ENCODE measurements around the gene FDXR.

The FDXR gene

DNA sequence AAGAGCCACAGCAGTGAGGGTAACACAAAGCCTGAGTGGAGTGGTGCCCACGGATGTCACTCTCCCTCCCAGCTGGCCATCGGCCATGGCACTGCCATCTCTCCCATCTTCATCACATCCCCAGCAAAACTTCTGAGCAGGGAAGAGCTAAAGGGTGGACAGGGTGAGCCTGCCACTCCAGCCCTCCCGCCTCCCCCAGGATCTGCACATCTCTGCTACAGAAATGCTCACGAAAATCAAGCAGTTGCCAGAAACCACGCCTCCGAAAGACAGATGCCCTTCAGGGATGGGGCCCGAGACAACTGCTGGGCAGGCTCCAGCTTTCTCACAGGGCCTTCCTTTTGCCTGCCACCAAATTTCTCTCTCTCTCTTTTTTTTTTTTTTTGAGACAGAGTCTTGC, 16.7 kb downstream of the FDXR start:
- no peak for DNase-seq

DNA sequence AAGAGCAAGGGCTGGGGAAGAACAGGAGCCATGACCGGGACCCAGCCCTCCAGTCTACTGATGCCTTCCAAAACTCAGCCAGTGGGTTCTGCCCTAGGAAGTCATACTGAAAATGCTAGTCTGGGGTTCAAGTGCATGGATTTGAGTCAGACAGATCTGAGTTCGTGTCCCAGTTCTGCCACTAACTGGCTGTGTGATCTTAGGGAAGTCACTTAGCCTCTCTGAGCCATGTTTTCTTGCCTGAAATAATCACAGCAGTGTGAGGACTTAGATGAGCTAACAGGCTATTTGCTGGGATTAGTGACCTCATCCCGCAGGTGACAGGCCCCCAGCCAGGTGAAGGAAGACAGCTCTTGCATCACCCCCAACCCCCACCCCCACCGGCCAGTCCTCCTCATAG, 17.5 kb downstream of the FDXR start:
- no peak for DNase-seq

DNA sequence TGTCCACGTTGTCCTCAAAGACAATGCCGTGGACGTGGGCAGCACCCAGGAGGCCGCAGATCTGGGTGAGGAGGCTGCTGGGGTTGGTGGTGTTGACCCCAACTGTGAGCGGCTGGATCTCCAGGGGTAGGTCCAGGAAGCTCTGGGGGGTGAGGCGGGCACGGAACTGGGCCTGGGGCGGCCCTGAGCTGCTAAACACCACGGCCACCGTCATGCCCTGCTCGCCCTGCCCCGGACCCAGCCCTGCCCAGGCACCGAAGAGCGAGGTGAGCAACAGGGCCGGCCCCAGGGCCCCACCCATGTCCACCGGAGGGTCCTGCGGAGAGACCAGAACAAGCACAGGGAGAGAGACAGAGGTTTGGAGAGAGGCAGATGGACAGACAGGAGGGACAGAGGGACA, 18.0 kb downstream of the FDXR start:
- DNase-seq = no peak

DNA sequence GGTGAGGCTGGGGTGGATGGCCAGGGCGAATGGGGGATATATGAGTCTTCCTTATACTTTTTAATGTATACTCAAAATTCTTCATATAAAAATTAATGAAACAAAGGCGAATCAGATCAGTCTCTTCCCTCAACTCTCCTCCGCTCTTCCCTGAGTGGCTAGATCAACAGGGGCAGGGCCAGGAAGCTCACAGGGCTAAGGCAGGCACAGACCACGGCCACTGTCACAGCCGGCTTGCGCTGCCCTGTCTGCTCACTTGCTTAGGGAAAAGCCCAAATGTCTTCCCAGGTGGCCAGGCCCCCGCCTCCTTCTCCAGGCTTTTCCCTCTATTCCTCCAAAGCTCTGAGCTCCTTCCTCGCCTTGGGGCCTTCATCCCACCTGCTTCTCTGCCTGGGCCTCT, 19.1 kb downstream of the FDXR start:
- no peak for DNase-seq

DNA sequence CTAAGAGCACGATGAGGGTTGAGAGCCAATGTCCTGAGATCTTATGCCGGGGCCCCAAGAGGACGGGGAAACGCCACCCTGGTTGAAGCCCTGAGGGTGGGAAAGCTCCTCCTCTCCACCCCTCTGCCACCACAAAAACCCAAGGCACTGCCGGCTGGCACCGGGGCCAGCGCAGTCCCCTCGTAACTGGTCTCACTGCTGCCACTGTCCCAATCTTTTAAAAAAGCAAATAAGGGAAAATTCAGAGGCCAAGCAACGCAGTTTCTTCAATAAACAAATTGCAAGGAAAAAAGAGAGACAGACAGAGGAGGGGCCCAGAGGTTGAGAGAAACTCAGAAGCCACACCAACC, 19.8 kb downstream of the FDXR start:
- DNase-seq = no peak

DNA sequence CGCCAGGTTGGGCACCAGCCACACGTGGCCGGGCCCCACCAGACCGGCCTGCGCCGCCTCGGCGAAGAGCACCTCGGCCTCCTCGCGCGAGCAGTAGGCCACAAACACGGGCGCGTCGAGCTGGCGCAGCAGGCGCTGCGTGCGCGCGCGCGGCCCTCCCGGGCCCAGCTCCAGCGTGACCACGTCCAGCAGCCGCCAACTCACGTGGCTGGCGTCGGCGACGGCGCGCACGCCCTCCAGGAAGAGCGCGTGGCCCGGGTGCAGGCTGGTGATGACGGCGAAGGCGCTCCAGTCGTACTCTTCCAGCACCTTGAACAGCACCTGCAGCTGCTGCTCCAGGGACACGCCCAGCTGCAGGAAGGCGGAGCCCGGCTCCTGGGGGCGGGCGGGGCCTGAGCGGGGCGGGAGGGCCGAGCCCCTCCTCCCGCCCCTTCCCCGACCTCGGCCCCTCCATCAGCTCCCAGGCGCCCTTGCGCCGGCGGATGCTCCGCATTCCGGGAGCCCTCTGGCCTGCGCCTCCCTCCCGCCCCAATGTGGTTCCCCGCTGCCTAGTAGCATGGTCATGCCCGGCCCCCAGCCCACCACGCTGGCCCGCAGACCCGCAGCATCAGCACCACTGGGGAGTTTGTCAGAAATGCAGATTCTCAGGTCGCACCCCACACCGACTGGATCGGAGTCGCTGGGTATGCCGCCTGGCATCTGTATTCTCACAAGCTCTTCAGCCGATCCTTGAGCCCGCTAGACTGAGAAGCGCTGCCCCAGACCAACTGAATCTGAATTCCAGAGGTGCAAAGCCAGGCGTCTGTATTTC, 20.4 kb downstream of the FDXR start:
- no peak for DNase-seq

DNA sequence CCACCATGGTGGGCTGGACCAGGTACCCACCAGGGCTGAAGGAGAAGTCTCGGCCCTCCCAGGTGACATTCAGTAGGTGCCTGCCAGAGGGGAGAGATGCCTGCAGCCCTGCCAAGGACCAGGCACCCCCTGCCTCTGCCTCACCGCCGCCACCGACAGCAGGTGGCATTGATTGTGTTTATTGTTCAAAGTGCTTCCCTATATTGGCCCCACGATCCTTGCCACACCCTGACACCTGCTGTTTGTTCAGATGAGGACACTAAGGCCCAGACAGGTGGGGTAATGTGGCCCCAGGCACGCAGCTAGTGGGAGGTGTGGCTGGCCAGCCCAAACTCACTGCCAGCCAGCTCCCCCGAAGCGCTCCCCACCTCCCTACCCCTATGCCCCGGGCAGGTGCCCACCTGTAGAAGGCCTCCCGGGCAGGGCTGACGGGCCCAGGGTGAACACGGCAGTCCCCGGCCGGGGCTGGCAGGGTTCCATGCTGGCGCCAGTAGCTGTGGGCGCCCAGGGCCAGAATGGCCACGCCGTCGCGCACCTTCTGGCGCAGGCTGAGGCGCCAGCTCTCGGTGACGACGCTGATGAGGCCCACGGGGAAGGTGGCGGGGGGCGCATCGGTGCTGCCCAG, 21.1 kb downstream of the FDXR start:
- DNase-seq = no peak

DNA sequence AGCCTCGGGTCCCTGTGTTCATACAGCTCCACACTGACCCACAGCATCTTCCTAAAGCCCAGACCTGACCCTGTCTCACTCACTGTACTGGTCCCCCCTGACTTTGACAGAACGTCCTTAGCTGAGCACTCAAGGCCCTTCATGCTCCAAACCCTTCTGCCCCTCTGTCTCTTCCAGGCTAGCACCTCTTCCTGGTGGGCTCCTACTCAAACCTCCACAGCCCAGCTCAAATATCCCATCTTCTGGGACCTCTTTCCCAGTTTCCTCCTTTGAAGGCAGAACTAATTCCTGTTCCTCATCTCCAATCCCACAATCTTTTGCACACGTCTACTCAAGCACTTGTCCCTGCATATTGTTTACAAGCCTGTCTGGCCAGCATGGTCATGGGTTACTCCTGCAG, 21.9 kb downstream of the FDXR start:
- no peak for DNase-seq

DNA sequence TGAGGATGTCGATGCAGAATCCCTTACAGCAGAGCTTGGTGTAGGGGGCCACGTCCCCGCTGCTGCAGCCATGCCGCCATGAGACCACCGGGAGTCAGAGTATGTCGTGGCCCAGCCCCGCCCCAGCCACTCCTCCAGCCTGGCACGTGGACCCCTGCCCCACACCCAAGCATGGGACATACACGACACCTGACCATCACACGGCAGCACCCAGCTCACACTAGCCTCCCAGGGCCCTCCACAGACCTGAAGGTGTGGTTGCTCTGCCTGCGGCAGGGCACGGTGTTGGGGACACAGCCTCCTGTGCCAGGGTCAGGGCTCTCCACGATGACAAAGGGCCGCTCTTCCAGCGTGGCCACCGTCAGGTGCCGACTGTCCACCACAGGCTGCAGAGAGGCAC, 22.5 kb downstream of the FDXR start:
- DNase-seq = no peak

DNA sequence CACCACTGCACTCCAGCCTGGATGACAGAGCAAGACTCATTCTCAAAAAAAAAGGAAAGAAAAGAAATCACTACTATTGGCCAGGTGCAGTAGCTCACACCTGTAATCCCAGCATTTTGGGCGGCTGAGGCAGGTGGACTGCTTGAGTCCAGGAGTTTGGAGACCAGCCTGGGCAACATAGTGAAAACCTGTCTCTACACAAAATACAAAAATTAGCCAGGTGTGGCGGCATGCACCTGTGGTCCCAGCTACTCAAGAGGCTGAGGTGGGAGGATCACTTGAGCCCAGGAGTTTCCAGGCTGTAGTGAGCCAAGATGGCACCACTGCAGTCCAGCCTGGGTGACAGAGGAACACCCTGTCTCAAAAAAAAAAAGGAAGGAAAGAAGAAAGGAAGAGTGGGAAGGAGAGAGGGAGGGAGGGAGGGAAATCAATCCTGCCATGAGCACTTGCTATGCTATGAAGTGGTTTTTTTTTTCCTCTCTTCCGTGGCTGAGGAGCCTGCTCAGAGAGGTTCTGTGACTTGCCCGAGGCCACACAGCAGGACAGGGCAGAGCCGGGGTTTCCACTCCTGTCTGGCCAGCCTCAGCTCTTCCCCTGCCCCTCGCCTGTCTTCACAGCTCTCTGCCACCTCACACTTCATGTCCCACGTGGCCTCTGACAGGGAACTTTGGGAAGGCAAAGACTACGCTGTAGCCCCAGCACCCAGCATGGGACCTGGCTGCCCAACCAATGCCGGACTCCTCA, 24.0 kb downstream of the FDXR start:
- DNase-seq = no peak

DNA sequence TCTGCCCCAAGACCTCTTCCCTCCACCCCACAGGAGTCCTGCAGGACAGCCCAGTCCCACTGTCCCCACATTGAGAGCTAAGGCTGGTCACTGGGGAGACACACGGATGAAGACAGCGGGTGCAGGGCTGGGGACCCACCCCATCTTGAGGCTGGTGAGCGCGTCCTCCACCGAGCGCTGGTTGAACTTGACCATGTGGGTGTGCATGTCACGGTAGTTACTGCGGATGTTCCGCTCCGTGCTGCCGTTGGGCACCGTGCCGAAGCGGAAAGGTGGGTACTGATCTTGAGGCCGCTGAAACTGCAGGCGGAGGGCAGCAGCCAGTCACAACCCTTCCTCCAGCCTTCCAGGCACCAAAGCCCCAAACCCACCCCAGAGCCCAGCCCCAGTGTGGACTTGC, 26.2 kb downstream of the FDXR start:
- DNase-seq = no peak

DNA sequence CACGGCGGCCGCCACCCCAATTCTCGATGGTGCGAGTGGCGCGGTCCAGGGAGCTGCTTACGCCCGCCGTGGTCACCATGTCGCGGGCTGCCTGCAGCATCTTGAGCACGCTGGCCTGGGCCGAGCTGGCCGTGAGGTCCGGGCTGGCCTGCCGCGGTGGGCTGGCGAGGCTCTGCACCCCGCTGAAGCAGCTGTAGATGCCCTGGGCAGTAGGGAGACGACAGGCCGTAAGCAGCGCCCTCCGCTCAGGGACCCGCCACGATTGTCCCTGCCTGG, 29.5 kb downstream of the FDXR start:
- no peak for DNase-seq

DNA sequence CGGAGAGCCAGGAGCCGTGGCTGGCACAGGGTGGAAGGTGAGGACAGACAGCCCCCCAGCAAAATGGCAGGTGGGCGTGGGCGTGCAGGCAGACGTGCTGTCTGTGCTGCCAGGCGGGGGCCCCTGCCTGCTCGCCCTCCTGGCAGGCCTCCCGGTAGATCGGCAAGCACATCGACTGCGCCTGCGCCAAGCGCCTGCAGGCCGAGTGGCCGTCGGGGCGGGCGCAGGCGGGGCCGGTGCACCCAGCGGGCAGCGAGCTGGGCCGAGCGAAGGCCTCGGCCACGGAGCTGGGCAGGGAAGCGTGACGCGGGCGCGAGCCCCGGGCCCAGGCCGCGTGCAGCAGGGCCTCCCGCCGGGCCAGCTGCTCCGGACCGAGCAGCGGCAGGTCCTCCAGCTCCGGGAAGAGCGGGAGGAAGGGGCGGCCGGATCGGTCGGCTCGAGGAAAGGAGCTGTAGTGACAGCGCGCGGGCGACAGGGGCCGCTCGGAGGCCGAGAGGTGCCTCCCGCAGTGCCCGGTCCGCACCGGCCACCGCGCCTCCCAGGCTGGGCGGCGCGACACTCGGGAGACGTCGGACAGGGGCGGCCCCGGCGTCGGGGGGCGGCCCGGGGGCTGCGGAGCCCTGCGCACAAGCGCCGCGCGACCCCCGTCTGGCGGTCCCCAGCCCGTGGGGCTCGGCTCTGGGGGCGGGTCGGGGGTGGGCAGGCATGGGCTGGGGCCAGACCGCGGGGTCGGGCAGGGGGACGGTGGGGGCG, 30.0 kb downstream of the FDXR start:
- DNase-seq = no peak

DNA sequence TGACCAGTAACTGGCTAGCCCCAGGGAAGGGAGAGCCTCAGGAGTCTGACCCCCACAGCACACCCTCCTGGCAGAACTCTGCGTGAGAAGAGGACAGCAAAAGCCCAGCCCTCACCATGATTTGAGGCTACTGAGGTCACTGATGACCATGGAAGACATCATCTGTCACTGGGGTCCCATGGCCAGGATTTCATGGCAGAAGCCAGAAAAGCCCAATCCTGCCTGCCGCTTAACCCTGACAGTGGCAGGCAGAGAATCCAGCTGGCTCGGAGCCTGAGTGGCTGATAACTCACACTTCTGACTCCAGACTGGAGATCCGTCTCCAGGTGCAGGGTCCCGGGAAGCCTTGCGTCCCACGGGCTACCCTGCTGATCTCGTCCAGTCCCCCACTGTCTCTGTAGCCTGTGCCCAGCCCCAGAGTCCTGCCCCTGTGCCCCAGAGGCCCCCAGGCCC, 30.6 kb downstream of the FDXR start:
- DNase-seq = no peak

DNA sequence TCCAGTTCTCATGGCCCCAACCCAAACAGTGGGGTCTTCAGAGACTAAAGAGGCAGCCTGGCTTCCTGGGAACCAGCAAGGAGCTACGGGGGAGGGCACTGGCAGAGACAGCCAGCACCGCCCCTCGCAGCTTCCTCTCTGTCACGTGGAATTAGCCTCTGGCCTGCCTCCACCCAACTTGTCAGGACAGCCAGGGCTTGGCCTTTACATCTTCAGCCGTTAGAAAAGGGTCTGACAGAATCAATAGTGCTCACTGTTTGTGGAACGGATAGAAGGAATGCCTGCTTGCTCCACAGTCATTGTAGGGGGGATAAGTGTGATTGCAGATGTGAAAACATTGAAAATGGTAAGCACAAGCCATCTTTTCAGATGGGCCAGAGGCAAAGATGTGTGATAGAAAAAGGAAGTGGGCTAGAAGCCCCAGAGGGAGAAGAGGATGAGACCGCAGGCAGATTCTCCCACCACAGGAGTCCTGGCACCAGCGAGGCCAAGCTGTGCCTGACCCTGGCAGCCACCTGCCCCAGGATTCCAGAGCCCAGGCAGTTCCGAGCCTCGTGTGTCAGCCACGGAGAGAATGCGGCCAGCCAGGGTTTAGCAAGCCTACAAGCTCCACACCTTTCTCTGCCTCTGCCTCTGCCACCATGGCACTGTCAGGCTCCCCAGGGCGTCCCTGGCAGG, 31.7 kb downstream of the FDXR start:
- no peak for DNase-seq

DNA sequence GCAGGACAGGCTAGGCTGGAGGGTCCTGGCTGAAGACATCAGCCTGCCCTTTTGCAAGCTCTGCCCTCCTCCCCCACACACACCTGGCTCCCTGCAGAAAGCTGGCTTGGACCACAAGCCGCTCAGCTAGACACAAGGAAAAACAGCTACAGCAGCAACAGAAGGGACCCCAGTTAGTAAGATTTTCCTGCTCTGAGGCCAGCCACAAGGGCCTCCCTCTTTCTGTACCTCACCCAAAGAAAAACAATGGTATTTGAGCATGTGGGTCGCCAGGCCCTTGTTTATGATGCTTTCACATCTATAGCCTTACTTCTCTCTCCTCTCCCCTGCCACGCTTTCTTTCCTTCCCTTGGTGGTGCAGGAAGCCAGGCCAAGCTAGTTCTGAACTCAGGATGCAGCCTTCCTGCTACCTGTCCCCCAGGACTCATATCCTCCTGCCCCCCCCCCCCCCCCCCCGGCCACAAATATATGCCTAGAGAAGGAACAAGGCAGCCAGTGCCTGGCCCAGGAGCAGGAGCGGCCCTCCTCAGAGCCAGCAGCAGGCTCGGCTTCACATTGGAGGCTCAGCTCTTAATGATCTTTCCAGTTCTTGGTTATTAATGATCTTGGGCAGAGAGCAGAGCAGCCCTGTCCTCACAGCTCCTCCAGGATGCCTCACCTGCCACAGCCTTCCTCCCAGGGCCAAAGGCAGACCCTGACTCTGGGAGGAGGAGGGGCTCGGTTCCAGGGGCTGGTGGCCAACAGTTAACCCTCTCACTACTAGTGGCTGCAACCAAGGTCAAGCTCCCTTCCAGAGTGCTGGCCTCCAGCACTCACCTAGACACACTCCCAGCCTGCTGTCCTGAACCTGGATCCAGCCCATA, 32.6 kb downstream of the FDXR start:
- DNase-seq = no peak

DNA sequence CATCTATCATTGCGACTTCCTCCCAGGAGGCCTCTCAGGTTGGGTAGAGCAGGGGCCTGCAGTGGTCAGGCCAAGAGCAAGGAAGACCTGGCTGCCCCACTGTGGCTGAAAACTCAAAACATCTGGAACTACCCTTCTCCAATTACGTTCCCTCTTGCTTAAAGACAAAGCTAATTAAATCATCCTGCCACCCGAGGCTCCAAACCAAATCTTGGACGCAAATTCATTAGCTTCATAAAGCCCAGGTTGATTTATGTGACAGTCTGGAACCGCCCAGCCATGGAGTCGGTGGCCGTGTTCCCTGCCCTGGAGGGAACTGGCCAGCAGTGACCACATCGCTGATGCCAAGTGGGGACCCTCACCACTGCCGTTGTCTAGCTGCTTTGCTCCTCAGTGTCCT, 34.5 kb downstream of the FDXR start:
- DNase-seq = no peak

DNA sequence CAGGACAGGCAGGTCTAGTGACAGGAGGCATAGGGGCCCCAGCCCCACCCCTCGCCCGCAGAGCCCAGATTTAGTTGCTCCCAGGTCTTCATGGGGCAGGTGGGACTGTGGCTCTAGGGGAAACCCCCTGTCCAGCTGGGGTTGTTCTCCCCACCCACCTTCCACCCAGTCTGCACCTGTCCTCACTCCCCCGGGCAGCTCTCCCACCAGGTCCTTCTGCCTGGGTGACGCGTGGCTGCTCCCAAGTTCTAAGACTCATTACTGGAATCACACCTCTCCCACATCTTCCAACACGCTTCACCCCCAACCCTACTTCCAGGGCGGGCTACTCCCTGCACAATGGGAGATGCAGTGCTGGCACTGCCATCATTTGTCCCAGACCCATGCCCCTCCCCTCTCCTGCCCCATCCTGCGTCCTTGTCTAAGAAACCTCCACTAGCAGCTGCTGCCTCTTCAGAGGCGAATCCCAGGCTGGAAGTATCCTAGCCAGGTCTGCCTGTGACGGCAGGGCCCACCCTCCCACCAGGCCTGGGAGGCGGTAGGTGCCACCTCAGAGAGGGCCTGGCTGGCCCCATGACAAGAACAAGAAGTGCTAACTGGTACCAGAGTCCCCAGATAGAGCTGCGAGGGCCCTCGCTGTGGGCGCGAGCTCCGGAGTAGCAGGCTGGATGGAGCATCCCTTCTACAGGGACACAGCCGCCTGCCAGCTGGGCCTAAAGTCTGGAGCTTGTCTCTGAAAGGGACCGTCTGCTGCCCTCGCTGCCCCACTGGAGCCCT, 35.9 kb downstream of the FDXR start:
- no peak for DNase-seq

DNA sequence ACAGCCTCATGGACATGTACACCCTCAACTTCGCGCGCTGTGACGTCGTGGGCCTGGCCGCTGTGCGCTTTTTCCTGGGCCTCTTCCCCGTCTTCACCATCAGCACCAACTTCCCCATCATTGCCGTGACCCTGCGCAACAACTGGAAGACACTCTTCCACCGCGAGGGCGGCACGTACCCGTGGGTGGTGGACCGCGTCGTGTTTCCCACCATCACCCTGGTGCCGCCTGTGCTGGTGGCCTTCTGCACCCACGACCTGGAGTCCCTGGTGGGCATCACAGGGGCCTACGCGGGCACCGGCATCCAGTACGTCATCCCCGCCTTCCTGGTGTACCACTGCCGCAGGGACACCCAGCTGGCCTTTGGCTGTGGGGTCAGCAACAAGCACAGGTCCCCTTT, 36.6 kb downstream of the FDXR start:
- DNase-seq = no peak

DNA sequence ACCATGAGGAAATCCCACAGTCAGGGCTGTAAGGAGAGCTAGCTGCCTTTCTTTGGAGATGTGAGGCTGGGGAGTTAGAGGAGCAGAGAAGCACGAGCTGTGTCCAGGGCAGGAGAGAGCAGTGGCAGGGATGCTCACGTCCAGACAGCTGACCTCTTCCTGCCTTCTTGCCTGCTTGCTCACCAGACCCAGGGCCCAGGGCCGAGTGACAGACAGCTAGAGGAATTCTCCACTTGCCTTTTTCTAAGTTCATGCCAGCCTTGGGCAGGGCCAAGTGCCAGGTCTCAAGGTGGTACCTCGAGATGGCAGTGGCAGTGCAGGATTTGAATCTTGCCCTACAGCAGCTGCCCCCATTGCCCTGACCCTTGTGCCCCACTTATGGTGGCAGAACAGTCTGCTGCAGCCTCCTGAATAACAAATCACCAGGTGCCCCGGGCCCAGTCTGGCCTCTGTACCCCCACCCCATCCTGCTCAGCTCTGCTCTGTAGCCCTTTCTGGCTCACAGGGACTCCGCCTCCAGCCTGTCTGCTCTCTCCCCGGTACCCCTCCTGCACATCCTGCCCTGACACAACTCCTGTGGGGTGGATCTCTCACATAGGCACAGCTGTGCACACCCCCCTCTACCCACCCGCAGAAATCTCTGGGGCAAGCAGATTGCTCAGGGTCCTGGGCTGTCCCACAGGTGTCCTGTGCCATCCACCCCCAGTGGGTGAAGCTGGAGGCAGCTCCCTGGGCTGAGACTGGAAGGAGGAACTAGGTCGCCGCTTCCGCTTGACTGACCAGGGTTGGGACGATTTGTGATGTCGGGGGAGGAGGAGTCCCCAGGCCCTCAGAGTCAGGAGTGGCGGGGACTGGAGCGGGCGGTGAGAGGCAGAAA, 39.1 kb downstream of the FDXR start:
- no peak for DNase-seq

All from activated gamma-delta T cell (primary cell).